GM21390 (cell line): Measurements from ENCODE around the gene DDX19B.
"Not testable (repeated sequence)": the region's sequence is repeated elsewhere in the genome, so short reads cannot be mapped to it uniquely, and the experiment has no call there.

ENCODE experiments used
- ATAC-seq: cut with Tn5 transposase; IDR thresholded peaks from one replicate; pipeline ENCODE4 v1.9.1; 2021; ENCODE audit not compliant: unreplicated experiment

Gene DDX19B

GRCh38 chr16:70345840-70346239 lies 46.9 kb downstream of the DDX19B start:
- no peak for ATAC-seq

GRCh38 chr16:70348991-70349390 lies 50.0 kb downstream of the DDX19B start:
- no peak for ATAC-seq

GRCh38 chr16:70349783-70350182 lies 50.8 kb downstream of the DDX19B start:
- no peak for ATAC-seq

- no peak for ATAC-seq
Measured at GRCh38 chr16:70359552-70359951, 60.6 kb downstream of the DDX19B start.

- no peak for ATAC-seq
Measured at GRCh38 chr16:70364399-70364798, 65.4 kb downstream of the DDX19B start.

- not testable (repeated sequence) for ATAC-seq
Measured at GRCh38 chr16:70370145-70370544, 71.2 kb downstream of the DDX19B start.

- no peak for ATAC-seq
Measured at GRCh38 chr16:70370924-70371323, 71.9 kb downstream of the DDX19B start.

GRCh38 chr16:70372921-70373728 lies 74.1 kb downstream of the DDX19B start:
- no peak for ATAC-seq

GRCh38 chr16:70374213-70374612 lies 75.2 kb downstream of the DDX19B start:
- ATAC-seq, result no peak

- ATAC-seq, result no peak
Measured at GRCh38 chr16:70375636-70376611, 76.9 kb downstream of the DDX19B start.

- no peak for ATAC-seq
Measured at GRCh38 chr16:70377782-70378181, 78.8 kb downstream of the DDX19B start.

GRCh38 chr16:70378869-70379493 lies 80.0 kb downstream of the DDX19B start:
- no peak for ATAC-seq

- ATAC-seq, result no peak
Measured at GRCh38 chr16:70380248-70380918, 81.4 kb downstream of the DDX19B start.

GRCh38 chr16:70380919-70381603 lies 82.1 kb downstream of the DDX19B start:
- ATAC-seq, result peak; percentile 88

GRCh38 chr16:70381604-70382342 lies 82.8 kb downstream of the DDX19B start:
- no peak for ATAC-seq

- no peak for ATAC-seq
Measured at GRCh38 chr16:70383421-70383960, 84.5 kb downstream of the DDX19B start.
